Measurements from ENCODE around the gene ATXN1.

ATXN1 gene

DNA sequence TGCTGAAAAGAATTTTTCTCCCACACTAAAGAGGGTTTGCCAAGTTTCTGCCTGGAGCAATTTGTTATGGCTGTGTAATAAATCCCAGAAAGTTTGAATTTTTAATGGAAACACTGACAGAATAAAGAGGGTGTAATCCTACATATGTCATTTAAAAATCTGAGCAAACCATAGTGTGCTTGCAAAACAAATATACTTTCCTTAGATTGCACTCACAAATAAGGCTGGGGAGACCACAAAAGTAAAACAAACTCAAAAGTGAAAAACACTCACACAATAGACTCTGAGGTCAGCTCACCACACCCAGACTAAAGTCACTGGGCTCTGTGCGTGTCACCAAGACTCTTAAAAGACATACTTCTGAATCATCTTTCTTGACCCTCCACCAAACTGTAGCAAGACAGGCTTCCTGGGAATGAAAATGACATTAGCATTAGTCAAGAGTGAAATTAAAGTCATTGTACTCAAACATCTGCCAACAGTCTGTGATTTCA lies 4.8 kb upstream of the ATXN1 start (continued):
- TF ChIP-seq ZNF202 (tag by site-specific recombination; IDR thresholded peaks at IDR 0.05; ENCODE audit: borderline replicate concordance) (no peak), ZNF155 (tag by site-specific recombination; IDR thresholded peaks at IDR 0.05) (no peak), ZNF391 (tag by site-specific recombination; IDR thresholded peaks at IDR 0.05; ENCODE audit: borderline replicate concordance, low read depth) (no peak), SCRT2 (tag by site-specific recombination; IDR thresholded peaks at IDR 0.05) (no peak), BCL6B (tag by site-specific recombination; IDR thresholded peaks at IDR 0.05) (0 out of 2 replicates have a peak, but pooled peaks have one; percentile 26), ZNF138 (tag by site-specific recombination; IDR thresholded peaks at IDR 0.05; ENCODE audit: borderline replicate concordance) (no peak), KLF1 (tag by site-specific recombination; IDR thresholded peaks at IDR 0.05) (peak; percentile 51), ZEB2 (tag by site-specific recombination; IDR thresholded peaks at IDR 0.05) (peak; percentile 93), ZNF596 (tag by site-specific recombination; IDR thresholded peaks at IDR 0.05) (no peak), ZNF623 (tag by site-specific recombination; IDR thresholded peaks at IDR 0.05) (no peak), GLI2 (tag by site-specific recombination; IDR thresholded peaks at IDR 0.05; ENCODE audit: borderline replicate concordance, low read depth) (peak; percentile 63; the same call in 1 of the 2 replicates), PRDM1 (tag by site-specific recombination; IDR thresholded peaks at IDR 0.05) (peak; percentile 71), ZIC2 (tag by site-specific recombination; IDR thresholded peaks at IDR 0.05) (no peak), ZNF654 (tag by site-specific recombination; IDR thresholded peaks at IDR 0.05; ENCODE audit: low read depth) (no peak), ZNF433 (tag by site-specific recombination; IDR thresholded peaks at IDR 0.05; ENCODE audit: low read depth) (no peak), ZNF37A (tag by site-specific recombination; IDR thresholded peaks at IDR 0.05) (no peak), ZNF837 (tag by site-specific recombination; IDR thresholded peaks at IDR 0.05) (no peak), ZNF394 (tag by site-specific recombination; IDR thresholded peaks at IDR 0.05; ENCODE audit: borderline replicate concordance) (no peak), KLF17 (tag by site-specific recombination; IDR thresholded peaks at IDR 0.05) (peak; percentile 72), ZBTB20 (tag by site-specific recombination; IDR thresholded peaks at IDR 0.05) (no peak), GFI1B (tag by site-specific recombination; IDR thresholded peaks at IDR 0.05) (peak; percentile 75; the same call in 1 of the 2 replicates), ZNF239 (tag by site-specific recombination; IDR thresholded peaks at IDR 0.05) (no peak), ZNF626 (tag by site-specific recombination; IDR thresholded peaks at IDR 0.05) (no peak), ZNF629 (tag by site-specific recombination; IDR thresholded peaks at IDR 0.05) (peak; percentile 80), INSM2 (tag by site-specific recombination; IDR thresholded peaks at IDR 0.05) (peak; percentile 51; the same call in 1 of the 2 replicates), ZBTB1 (tag by site-specific recombination; IDR thresholded peaks at IDR 0.05) (no peak), ZNF639 (tag by site-specific recombination; IDR thresholded peaks at IDR 0.05) (peak; percentile 73; the same call in 1 of the 2 replicates)
- TF ChIP-seq, protein P1, sequence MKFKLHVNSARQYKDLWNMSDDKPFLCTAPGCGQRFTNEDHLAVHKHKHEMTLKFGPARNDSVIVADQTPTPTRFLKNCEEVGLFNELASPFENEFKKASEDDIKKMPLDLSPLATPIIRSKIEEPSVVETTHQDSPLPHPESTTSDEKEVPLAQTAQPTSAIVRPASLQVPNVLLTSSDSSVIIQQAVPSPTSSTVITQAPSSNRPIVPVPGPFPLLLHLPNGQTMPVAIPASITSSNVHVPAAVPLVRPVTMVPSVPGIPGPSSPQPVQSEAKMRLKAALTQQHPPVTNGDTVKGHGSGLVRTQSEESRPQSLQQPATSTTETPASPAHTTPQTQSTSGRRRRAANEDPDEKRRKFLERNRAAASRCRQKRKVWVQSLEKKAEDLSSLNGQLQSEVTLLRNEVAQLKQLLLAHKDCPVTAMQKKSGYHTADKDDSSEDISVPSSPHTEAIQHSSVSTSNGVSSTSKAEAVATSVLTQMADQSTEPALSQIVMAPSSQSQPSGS (tag by site-specific recombination; IDR thresholded peaks at IDR 0.05; ENCODE audit: low read depth) = no peak
